Small intestine (tissue), 7 donors: Measurements from ENCODE around the gene CYP2R1. TPM values are rescaled to one million over a fixed set of nuclear protein-coding genes. Genes with fewer than 3 reads are reported as not detected.
"Not testable (repeated sequence)": the region's sequence is repeated elsewhere in the genome, so short reads cannot be mapped to it uniquely, and the experiment has no call there.

Experiments
- DNase-seq, 2 donors: peaks; one replicate each; pipeline versions ENCODE4 v3.0.0 to v3.0.0-alpha.2; 2013
- FAIRE-seq: peaks from 2 replicates; lab custom pipeline; 2012; peaks lifted over from hg19 to GRCh38; lab: Jason Lieb, UNC
- H3K27ac ChIP-seq, 3 donors: one replicate each; pipeline ENCODE4 v1.5.1; 2013; ENCODE audit warnings: low read length in 2 of 3, mild to moderate bottlenecking in 2 of 3, control low read depth in 1 of 3, inconsistent platforms in 1 of 3, low read depth in 1 of 3, moderate library complexity in 1 of 3
- H3K27me3 ChIP-seq, 3 donors: one replicate each; pipeline ENCODE4 v1.6.1; 2013; ENCODE audit warnings: low read length in 3 of 3, inconsistent platforms in 1 of 3; ENCODE audit not compliant: control insufficient read depth in 3 of 3, insufficient read depth in 3 of 3
- H3K36me3 ChIP-seq, 3 donors: one replicate each; pipeline ENCODE4 v1.6.1; 2013; ENCODE audit warnings: low read length in 3 of 3, inconsistent platforms in 1 of 3, low read depth in 1 of 3, mild to moderate bottlenecking in 1 of 3, moderate library complexity in 1 of 3; ENCODE audit not compliant: control insufficient read depth in 3 of 3, insufficient read depth in 2 of 3
- H3K4me1 ChIP-seq, 3 donors: one replicate each; pipeline ENCODE4 v1.6.1; 2013; ENCODE audit warnings: low read length in 2 of 3, inconsistent platforms in 1 of 3, low read depth in 1 of 3, mild to moderate bottlenecking in 1 of 3, moderate library complexity in 1 of 3; ENCODE audit not compliant: control insufficient read depth in 3 of 3, insufficient read depth in 2 of 3
- H3K4me3 ChIP-seq, 3 donors: one replicate each; pipeline ENCODE4 v1.5.1; 2013; ENCODE audit warnings: low read length in 3 of 3, control low read depth in 1 of 3, inconsistent platforms in 1 of 3, low read depth in 1 of 3, mild to moderate bottlenecking in 1 of 3, moderate library complexity in 1 of 3
- H3K9me3 ChIP-seq, 2 donors: one replicate each; pipeline ENCODE4 v1.6.1; 2013; ENCODE audit warnings: low read depth in 1 of 2, low read length in 1 of 2; ENCODE audit not compliant: control insufficient read depth in 2 of 2, insufficient read depth in 1 of 2
- WGBS, 3 donors: extraction: QIAGEN DNeasy Blood & Tissue Kit; methylation state at CpG; one replicate each; pipeline ENCODE4 v1.1.7; 2013; 5-methylcytosine and 5-hydroxymethylcytosine counted together
- polyA plus RNA-seq, 4 donors: library from polyadenylated mRNA; stranded (reverse) in 3 of 4; unstranded in 1 of 4; fragments of 200-250 nt in 3 of 4; fragments of 120-200 nt in 1 of 4; gene quantifications; one replicate each; pipeline versions ENCODE4 v1.2.1 to v1.2.3, GENCODE V29; 2013
- donor health status: healthy with polysubstance abuse.
- donor health status: control.
- donor health status: control.
- donor health status: Bipolar disorder and iron deficiency.
- donor health status: healthy.

CYP2R1 gene
- polyA plus RNA-seq, 4 donors: 13.2 to 53.2 (median 25.8) TPM

DNA sequence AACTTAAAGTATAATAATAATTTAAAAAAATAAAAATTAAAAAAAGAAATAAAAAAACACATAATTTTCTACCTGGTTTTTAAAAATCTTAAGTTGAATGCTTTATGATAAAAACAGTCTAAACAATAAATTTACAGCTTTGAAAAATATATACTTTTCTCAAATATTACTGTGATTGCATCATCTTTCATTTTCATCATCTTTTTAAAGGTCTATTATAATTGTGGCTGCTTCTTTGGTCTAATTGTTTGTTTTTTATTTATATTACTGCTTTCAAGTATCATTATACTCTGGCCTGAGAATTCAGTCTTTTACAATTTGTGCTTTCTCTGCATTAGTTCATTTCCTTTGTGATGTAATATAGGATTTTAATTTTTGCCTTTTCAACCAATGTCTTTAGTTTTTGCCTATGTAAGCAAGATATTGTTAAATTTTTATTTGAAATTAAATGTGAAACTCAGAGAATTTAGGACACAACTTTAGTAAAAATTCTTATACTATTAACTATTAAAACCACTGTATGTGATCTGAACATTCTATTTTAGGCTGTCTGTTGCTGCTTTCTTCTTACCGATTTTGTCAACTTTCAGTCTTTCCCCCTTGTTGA is 7.3 kb downstream of the CYP2R1 start:
- H3K36me3 ChIP-seq: peaks cover 0 to 4% (median 2%) of the 10 kb centered on the region in 3 donors
- 78 to 97% (median 83%) methylated on average over 1 of the region's 1 CpG for WGBS, 3 donors
- peaks cover 5 to 13% (median 7%) of the 10 kb centered on the region in 3 donors for H3K4me1 ChIP-seq
- H3K27me3 ChIP-seq: no peaks in the 10 kb centered on the region
- H3K27ac ChIP-seq: no peak overlapping the region
- no peak overlapping the region for H3K4me3 ChIP-seq
- peaks cover 0 to 4% of the 10 kb centered on the region in 2 donors for H3K9me3 ChIP-seq
- DNase-seq: no peak
- FAIRE-seq: peak; percentile 23

DNA sequence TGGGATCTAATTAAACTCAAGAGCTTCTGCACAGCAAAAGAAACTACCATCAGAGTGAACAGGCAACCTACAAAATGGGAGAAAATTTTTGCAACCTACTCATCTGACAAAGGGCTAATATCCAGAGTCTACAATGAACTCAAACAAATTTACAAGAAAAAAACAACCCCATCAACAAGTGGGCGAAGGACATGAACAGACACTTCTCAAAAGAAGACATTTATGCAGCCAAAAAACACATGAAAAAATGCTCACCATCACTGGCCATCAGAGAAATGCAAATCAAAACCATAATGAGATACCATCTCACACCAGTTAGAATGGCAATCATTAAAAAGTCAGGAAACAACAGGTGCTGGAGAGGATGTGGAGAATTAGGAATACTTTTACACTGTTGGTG is 8.3 kb downstream of the CYP2R1 start:
- 100% methylated on average over 1 of the region's 1 CpG for WGBS, 3 donors
- not testable (repeated sequence) for FAIRE-seq

DNA sequence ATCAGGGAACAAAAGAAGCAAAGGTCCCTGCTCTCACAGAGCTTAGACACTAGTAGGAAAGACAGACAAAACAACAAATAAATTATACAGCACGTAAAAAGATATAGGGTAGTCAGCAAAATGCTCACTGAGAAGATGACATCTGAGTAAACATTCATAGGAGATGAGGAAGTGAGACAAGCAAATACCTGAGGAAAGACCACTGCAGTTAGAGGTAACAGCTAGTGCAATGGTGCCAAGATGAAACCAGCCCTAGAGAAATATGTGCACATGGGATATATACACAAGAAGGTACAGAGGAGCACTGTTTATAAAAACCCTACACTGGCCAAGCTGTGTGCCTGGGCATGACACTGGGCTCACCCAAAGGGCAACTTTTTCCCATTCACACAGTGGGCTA is 9.8 kb downstream of the CYP2R1 start:
- DNase-seq: no peak
- no peak overlapping the region for H3K4me3 ChIP-seq
- WGBS, 3 donors: 87 to 89% (median 87%) methylated on average over 1 of the region's 1 CpG
- FAIRE-seq: no peak
- H3K9me3 ChIP-seq: peaks cover 0 to 4% of the 10 kb centered on the region in 2 donors
- H3K27me3 ChIP-seq: no peaks in the 10 kb centered on the region
- H3K27ac ChIP-seq: no peak overlapping the region
- H3K36me3 ChIP-seq: peaks cover 0 to 4% (median 3%) of the 10 kb centered on the region in 3 donors
- H3K4me1 ChIP-seq: peaks cover 3 to 13% (median 5%) of the 10 kb centered on the region in 3 donors

More for the DNA sequence above, 8.3 kb downstream of the CYP2R1 start:
- H3K4me3 ChIP-seq, H3K27ac ChIP-seq, H3K9me3 ChIP-seq, H3K36me3 ChIP-seq, DNase-seq, H3K27me3 ChIP-seq: not testable (repeated sequence)
- H3K4me1 ChIP-seq: peaks cover 5 to 13% (median 5%) of the 10 kb centered on the region in 3 donors

DNA sequence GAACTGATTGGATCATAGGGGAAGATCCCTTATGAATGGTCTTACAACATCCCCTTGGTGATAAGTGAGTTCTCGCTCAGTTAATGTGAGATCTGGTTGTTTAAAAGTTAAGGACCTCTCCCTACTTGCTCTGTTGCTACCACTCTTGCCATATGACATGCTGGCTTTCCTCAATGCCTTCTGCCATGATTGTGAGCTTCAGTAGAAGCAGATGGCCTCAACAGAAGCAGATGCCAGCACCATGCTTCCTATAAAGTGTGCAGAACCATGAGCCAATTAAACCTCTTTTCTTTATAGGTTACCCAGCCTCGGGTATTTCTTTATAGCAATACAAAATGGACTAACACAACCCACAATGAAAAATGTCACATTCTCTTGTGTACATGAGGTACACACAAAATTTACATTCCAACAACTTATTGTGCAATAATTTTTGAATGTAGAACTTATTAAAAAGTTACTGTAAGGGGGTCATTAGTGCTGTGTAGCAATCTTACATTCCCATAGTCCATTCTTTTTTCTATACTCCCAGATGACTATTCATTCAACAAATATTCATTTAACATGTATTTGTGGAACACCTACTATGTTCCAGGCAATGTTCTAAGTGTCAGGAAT is 10.3 kb downstream of the CYP2R1 start:
- 79 to 93% (median 91%) methylated on average over 2 of the region's 2 CpGs for WGBS, 3 donors
- no peak for DNase-seq
- Histone ChIP-seq H3K36me3 (peaks cover 0 to 4% (median 3%) of the 10 kb centered on the region in 3 donors), H3K27ac (no peak overlapping the region), H3K4me1 (peaks cover under 1 to 9% (median 3%) of the 10 kb centered on the region in 3 donors), H3K4me3 (no peak overlapping the region), H3K27me3 (no peaks in the 10 kb centered on the region), H3K9me3 (no peaks in the 10 kb centered on the region)
- no peak for FAIRE-seq

DNA sequence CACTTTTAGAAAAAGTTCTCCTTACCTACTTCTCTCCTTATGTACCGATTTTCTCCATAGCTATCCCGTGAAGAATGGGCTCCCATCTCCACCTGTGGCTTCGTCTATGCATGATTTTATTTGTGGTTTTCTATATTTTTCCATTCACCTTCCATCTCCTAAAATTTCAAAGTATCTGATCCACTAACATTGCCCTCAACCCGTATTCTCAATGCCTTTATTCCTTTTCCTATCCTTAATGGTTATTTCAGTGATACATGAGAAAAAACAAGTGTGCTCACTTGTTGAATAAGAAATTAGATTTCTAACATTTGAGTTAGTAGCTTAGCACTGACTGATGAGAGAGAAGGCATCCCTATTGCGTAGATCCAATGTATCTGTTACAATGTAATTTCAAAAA is 16.9 kb downstream of the CYP2R1 start:
- Histone ChIP-seq H3K4me3 (no peak overlapping the region), H3K36me3 (peaks cover 0 to 6% (median 0%) of the 10 kb centered on the region in 3 donors), H3K4me1 (no peaks in the 10 kb centered on the region), H3K27me3 (no peaks in the 10 kb centered on the region), H3K9me3 (no peaks in the 10 kb centered on the region), H3K27ac (no peak overlapping the region)
- FAIRE-seq: no peak
- no peak for DNase-seq
- 94 to 98% (median 97%) methylated on average over 5 of the region's 5 CpGs for WGBS, 3 donors

DNA sequence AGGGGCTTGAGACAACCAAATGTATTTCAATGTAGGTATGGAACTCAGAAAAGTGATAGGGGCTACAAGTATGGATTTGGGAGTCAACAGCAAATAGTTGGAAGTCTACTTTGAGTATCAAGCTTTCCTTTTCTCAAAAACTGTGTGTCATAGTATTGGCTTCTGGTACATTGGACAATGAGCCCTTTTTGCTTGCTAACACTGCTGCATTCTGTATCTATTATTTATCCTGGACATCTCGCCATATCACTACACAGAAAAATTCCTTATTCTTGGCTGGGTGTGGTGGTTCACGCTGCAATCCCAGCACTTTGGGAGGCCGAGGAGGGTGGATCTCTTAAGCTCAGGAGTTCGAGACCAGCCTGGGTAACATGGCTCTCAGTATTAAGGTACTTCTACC is 18.4 kb downstream of the CYP2R1 start:
- DNase-seq (no peak), FAIRE-seq (no peak)
- Histone ChIP-seq H3K36me3 (peaks cover 0 to 6% (median 0%) of the 10 kb centered on the region in 3 donors), H3K27me3 (no peaks in the 10 kb centered on the region), H3K27ac (no peak overlapping the region), H3K4me3 (no peak overlapping the region), H3K4me1 (no peaks in the 10 kb centered on the region), H3K9me3 (no peaks in the 10 kb centered on the region)
- WGBS, 3 donors: 92 to 99% (median 96%) methylated on average over 4 of the region's 4 CpGs

DNA sequence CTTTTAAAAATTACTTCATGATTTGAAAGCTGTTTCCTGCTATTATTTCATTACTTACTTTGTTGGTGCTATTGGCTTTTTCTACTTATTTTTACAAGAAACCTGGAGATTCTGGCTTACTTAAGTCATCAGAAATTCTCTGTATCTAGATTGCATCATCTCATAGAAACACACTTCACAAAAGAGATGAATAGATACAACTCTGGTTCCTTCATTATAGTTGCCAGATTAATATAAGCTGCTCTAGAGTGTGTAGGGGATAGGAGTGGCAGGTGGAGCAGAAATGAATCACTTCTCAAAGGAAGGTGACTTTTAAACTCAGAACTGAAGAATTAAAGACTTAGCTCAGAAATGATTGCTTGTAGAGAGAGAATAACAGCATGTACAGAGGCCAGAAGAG is 20.0 kb downstream of the CYP2R1 start:
- FAIRE-seq: no peak

DNA sequence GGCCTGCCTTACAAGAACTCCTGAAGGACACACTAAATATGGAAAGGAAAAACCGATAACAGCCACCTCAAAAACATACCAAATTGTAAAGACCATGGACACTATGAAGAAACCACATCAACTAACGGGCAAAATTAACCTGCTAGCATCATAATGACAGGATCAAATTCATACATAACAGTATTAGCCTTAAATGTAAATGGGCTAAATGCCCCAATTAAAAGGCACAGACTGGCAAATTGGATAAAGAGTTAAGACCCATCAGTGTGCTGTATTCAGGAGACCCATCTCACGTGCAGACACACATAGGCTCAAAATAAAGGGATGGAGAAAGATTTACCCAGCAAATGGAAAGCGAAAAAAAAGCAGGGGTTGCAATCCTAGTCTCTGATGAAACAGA is 28.3 kb downstream of the CYP2R1 start:
- 94 to 99% (median 96%) methylated on average over 4 of the region's 4 CpGs for WGBS, 3 donors
- not testable (repeated sequence) for H3K4me3 ChIP-seq, H3K4me1 ChIP-seq, FAIRE-seq, H3K27ac ChIP-seq, DNase-seq, H3K9me3 ChIP-seq, H3K36me3 ChIP-seq, H3K27me3 ChIP-seq

More for the DNA sequence above, 20.0 kb downstream of the CYP2R1 start:
- no peak overlapping the region for H3K4me3 ChIP-seq
- no peaks in the 10 kb centered on the region for H3K27me3 ChIP-seq
- no peak for DNase-seq
- H3K36me3 ChIP-seq: peaks cover 0 to 4% (median 0%) of the 10 kb centered on the region in 3 donors
- no peaks in the 10 kb centered on the region for H3K4me1 ChIP-seq
- no peaks in the 10 kb centered on the region for H3K9me3 ChIP-seq
- no peak overlapping the region for H3K27ac ChIP-seq
